HepG2 (cell line): ENCODE data around the gene CAPN9. TPM values are rescaled to one million over a fixed set of nuclear protein-coding genes. Genes with fewer than 3 reads are reported as not detected.

ENCODE experiments used
- ATF1 ChIP-seq: IDR thresholded peaks from 2 replicates; pipeline ENCODE4 v1.6.1; 2016; ENCODE audit warnings: mild to moderate bottlenecking, control low read depth
- CEBPB ChIP-seq: IDR thresholded peaks from 2 replicates; pipeline ENCODE4 v1.6.1; 2011; ENCODE audit warnings: low read depth, low read length, improper control_type of control experiment, borderline replicate concordance
- MAFK ChIP-seq, 2 experiments: IDR thresholded peaks in 1 of 2; conservative IDR thresholded peaks in 1 of 2; 2 replicates each; pipeline ENCODE4 v1.6.1; 2011; ENCODE audit warnings: improper control_type of control experiment in 2 of 2, low read length in 2 of 2
- MATR3 ChIP-seq: sonication (generic); formaldehyde crosslinking; IDR thresholded peaks from 2 replicates; pipeline ENCODE4 v1.4.0; 2020; ENCODE audit warnings: missing genetic modification reagents
- MED8 ChIP-seq: sonication (generic); formaldehyde crosslinking; IDR thresholded peaks from 2 replicates; pipeline ENCODE4 v1.8.1; 2023; ENCODE audit warnings: mild to moderate bottlenecking, missing genetic modification reagents; ENCODE audit not compliant: insufficient replicate concordance
- MEIS1 ChIP-seq: sonication (generic); formaldehyde crosslinking; IDR thresholded peaks from 2 replicates; pipeline ENCODE4 v1.9.0; 2021; ENCODE audit warnings: mild to moderate bottlenecking, missing genetic modification reagents, moderate library complexity, borderline replicate concordance
- MIER3 ChIP-seq: IDR thresholded peaks from 2 replicates; pipeline ENCODE4 v1.6.1; 2016; ENCODE audit warnings: missing compliant biosample characterization, borderline replicate concordance
- MTA1 ChIP-seq: sonication (generic); formaldehyde crosslinking; IDR thresholded peaks from 2 replicates; pipeline ENCODE4 v1.4.0; 2020; ENCODE audit warnings: missing genetic modification reagents, mild to moderate bottlenecking, borderline replicate concordance
- PHF8 ChIP-seq: sonication (generic); formaldehyde crosslinking; IDR thresholded peaks from 2 replicates; pipeline ENCODE4 v1.5.0; 2020; ENCODE audit warnings: missing genetic modification reagents
- POLR2A ChIP-seq, 2 experiments: IDR thresholded peaks; 2 replicates each; pipeline ENCODE4 v1.6.1; 2011; ENCODE audit warnings: low read depth in 2 of 2, low read length in 2 of 2, mild to moderate bottlenecking in 1 of 2, moderate library complexity in 1 of 2; ENCODE audit not compliant: insufficient read depth in 1 of 2
- REPIN1 ChIP-seq: sonication (generic); formaldehyde crosslinking; IDR thresholded peaks from 2 replicates; pipeline ENCODE4 v1.8.0; 2022; ENCODE audit warnings: missing genetic modification reagents, low read depth, mild to moderate bottlenecking, borderline replicate concordance
- RXRB ChIP-seq: IDR thresholded peaks from 2 replicates; pipeline ENCODE4 v1.6.1; 2016; ENCODE audit warnings: borderline replicate concordance, missing genetic modification reagents, missing compliant biosample characterization
- SMAD1 ChIP-seq: sonication (generic); formaldehyde crosslinking; IDR thresholded peaks from 2 replicates; pipeline ENCODE4 v1.4.0; 2020; ENCODE audit warnings: missing genetic modification reagents, low read depth, mild to moderate bottlenecking, borderline replicate concordance
- ZNF619 ChIP-seq: sonication (generic); formaldehyde crosslinking; IDR thresholded peaks from 2 replicates; pipeline ENCODE4 v1.4.0; 2020; ENCODE audit warnings: mild to moderate bottlenecking, missing genetic modification reagents
- polyA plus RNA-seq, 8 experiments: library from polyadenylated mRNA; depleted of rRNA in 3 of 8; stranded (reverse) in 7 of 8; unstranded in 1 of 8; fragments of >200 nt; fragmentation: Illumina TruSeq in 4 of 8; extraction: Trizol in 4 of 8; gene quantifications; 2 replicates each; pipeline versions ENCODE4 v1.2.1 to v1.2.3, GENCODE V29; 2011 to 2016; ENCODE audit warnings: low read depth in 4 of 8, missing spikeins in 1 of 8, mixed read lengths in 1 of 8; ENCODE audit not compliant: insufficient read depth in 1 of 8
- total RNA-seq, 5 experiments: library from RNA; depleted of rRNA; stranded (reverse); fragments of >200 nt; fragmentation: Illumina TruSeq; extraction: Trizol; gene quantifications; 2 replicates each; pipeline ENCODE4 v1.2.3, GENCODE V29; 2016; ENCODE audit warnings: low read depth in 1 of 5
- TF ChIP-seq, protein P1 (sequence below): sonication (generic); formaldehyde crosslinking; IDR thresholded peaks from 2 replicates; pipeline ENCODE4 v1.8.0; 2023; ENCODE audit warnings: mild to moderate bottlenecking, missing genetic modification reagents
- TF ChIP-seq, protein P2 (sequence below): sonication (generic); formaldehyde crosslinking; IDR thresholded peaks from 2 replicates; pipeline ENCODE4 v1.4.0; 2020; ENCODE audit warnings: missing genetic modification reagents, mild to moderate bottlenecking, borderline replicate concordance
- TF ChIP-seq, protein P3 (sequence below): sonication (generic); formaldehyde crosslinking; IDR thresholded peaks from 2 replicates; pipeline ENCODE4 v1.5.1; 2020; ENCODE audit warnings: mild to moderate bottlenecking, missing genetic modification reagents, moderate library complexity
- TF ChIP-seq, protein P4 (sequence below): sonication (generic); formaldehyde crosslinking; IDR thresholded peaks from 2 replicates; pipeline ENCODE4 v1.4.0; 2020; ENCODE audit warnings: mild to moderate bottlenecking, missing genetic modification reagents, borderline replicate concordance
- TF ChIP-seq, protein P5 (sequence below): IDR thresholded peaks from 2 replicates; pipeline ENCODE4 v1.6.1; 2016; ENCODE audit warnings: low read depth, control low read depth
- TF ChIP-seq, protein P6 (sequence below): sonication (generic); IDR thresholded peaks from 2 replicates; pipeline ENCODE4 v1.6.1; 2016; ENCODE audit warnings: low read depth, borderline replicate concordance

The CAPN9 gene
- total and polyA plus RNA-seq, 2 of the 13 experiments (the other 11 are each of a cell fraction or from before 2014, with no cell fraction given) = 0.04 to 0.31 TPM

DNA sequence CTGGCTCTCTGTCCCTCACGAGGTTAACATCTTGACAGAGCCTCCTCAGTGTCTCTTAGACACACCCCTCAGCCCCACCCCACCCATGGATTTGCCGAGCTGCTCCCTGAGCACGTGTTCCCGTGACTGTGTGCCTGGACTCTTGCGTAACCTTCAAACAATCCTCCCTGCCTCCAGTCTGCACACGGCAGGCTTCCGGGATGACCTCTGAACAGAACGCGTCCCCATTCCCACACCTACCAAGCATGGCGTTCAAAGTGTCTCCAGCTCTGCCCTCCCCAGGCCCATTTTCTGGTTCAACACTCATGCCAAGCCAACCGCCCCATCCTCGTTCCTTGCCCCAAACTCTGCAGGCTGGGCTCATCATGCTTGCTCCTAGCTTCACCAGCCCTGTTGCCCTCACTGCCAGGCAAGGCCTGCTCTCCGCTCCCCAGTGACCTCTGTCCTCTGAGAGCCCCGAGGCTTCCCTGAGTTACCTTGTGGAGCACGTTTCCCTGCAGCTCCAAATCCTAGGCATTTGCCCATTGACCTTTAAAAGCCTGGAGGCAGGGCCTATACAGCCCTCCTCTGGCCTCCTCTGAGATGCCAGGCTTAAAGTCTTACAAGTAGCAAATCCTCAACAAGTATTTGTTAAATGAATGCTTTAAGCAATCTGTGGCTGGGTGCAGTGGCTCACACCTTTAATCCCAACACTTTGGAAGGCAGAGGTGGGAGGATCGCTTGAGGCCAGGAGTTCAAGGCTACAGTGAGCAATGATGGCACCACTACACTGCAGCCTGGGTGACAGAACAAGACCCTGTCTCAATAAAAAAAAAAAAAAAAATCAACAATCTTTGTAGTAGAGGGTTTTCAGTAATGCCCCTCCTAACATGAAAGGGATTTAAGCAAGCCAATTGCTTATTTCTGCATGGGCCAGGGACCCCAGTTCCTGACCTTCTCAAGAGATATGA, 38.3 kb upstream of the CAPN9 start (continued):
- TF ChIP-seq, protein P1, sequence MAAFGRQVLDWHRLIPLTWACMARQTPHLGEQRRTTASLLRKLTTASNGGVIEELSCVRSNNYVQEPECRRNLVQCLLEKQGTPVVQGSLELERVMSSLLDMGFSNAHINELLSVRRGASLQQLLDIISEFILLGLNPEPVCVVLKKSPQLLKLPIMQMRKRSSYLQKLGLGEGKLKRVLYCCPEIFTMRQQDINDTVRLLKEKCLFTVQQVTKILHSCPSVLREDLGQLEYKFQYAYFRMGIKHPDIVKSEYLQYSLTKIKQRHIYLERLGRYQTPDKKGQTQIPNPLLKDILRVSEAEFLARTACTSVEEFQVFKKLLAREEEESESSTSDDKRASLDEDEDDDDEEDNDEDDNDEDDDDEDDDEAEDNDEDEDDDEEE (CRISPR knock-in tag) = 0 out of 2 replicates have a peak, but pooled peaks have one; percentile 18
- peak; percentile 99 for TF ChIP-seq CEBPB
- TF ChIP-seq MAFK (conservative IDR thresholded peaks at IDR 0.05 in 1 of 2, IDR thresholded peaks at IDR 0.05 in 1 of 2; ENCODE audit: low read length in 2 of 2) = 0 out of 4 replicates have a peak, but pooled peaks of 1 of the 2 experiments have one; percentile 5
- TF ChIP-seq MATR3 = no peak
- TF ChIP-seq, protein P2, sequence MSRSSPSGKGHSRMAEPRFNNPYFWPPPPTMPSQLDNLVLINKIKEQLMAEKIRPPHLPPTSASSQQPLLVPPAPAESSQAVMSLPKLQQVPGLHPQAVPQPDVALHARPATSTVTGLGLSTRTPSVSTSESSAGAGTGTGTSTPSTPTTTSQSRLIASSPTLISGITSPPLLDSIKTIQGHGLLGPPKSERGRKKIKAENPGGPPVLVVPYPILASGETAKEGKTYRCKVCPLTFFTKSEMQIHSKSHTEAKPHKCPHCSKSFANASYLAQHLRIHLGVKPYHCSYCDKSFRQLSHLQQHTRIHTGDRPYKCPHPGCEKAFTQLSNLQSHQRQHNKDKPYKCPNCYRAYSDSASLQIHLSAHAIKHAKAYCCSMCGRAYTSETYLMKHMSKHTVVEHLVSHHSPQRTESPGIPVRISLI = peak; percentile 61
- TF ChIP-seq MEIS1 (CRISPR knock-in tag) = peak; percentile 69; the same call in 1 of the 2 replicates
- TF ChIP-seq, protein P3, sequence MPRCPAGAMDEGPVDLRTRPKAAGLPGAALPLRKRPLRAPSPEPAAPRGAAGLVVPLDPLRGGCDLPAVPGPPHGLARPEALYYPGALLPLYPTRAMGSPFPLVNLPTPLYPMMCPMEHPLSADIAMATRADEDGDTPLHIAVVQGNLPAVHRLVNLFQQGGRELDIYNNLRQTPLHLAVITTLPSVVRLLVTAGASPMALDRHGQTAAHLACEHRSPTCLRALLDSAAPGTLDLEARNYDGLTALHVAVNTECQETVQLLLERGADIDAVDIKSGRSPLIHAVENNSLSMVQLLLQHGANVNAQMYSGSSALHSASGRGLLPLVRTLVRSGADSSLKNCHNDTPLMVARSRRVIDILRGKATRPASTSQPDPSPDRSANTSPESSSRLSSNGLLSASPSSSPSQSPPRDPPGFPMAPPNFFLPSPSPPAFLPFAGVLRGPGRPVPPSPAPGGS (CRISPR knock-in tag) = peak; percentile 30; the same call in 1 of the 2 replicates
- TF ChIP-seq MIER3 (CRISPR knock-in tag) = peak; percentile 92; the same call in 1 of the 2 replicates
- TF ChIP-seq RXRB (CRISPR knock-in tag) = peak; percentile 97
- no peak for TF ChIP-seq ATF1 (CRISPR knock-in tag)
- TF ChIP-seq, protein P4, sequence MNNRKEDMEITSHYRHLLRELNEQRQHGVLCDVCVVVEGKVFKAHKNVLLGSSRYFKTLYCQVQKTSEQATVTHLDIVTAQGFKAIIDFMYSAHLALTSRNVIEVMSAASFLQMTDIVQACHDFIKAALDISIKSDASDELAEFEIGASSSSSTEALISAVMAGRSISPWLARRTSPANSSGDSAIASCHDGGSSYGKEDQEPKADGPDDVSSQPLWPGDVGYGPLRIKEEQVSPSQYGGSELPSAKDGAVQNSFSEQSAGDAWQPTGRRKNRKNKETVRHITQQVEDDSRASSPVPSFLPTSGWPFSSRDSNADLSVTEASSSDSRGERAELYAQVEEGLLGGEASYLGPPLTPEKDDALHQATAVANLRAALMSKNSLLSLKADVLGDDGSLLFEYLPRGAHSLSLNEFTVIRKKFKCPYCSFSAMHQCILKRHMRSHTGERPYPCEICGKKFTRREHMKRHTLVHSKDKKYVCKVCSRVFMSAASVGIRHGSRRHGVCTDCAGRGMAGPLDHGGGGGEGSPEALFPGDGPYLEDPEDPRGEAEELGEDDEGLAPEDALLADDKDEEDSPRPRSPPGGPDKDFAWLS (CRISPR knock-in tag) = peak; percentile 62; the same call in 1 of the 2 replicates
- TF ChIP-seq, protein P5, sequence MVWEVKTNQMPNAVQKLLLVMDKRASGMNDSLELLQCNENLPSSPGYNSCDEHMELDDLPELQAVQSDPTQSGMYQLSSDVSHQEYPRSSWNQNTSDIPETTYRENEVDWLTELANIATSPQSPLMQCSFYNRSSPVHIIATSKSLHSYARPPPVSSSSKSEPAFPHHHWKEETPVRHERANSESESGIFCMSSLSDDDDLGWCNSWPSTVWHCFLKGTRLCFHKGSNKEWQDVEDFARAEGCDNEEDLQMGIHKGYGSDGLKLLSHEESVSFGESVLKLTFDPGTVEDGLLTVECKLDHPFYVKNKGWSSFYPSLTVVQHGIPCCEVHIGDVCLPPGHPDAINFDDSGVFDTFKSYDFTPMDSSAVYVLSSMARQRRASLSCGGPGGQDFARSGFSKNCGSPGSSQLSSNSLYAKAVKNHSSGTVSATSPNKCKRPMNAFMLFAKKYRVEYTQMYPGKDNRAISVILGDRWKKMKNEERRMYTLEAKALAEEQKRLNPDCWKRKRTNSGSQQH = peak; percentile 91; the same call in 1 of the 2 replicates
- TF ChIP-seq PHF8 (CRISPR knock-in tag) = peak; percentile 61
- peak; percentile 86 for TF ChIP-seq MED8
- peak; percentile 86; the same call in 1 of the 2 replicates for TF ChIP-seq MTA1 (CRISPR knock-in tag)
- TF ChIP-seq SMAD1 (CRISPR knock-in tag) = peak; percentile 84; the same call in 1 of the 2 replicates
- TF ChIP-seq, protein P6, sequence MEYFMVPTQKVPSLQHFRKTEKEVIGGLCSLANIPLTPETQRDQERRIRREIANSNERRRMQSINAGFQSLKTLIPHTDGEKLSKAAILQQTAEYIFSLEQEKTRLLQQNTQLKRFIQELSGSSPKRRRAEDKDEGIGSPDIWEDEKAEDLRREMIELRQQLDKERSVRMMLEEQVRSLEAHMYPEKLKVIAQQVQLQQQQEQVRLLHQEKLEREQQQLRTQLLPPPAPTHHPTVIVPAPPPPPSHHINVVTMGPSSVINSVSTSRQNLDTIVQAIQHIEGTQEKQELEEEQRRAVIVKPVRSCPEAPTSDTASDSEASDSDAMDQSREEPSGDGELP = peak; percentile 79; the same call in 1 of the 2 replicates
- TF ChIP-seq POLR2A (IDR thresholded peaks at IDR 0.05; ENCODE audit: insufficient read depth in 1 of 2, low read depth in 2 of 2, low read length in 2 of 2) = peak in 1 of 2 experiments; percentile 37; a peak in 1 of 4 replicates
- 0 out of 2 replicates have a peak, but pooled peaks have one; percentile 52 for TF ChIP-seq ZNF619 (CRISPR knock-in tag)
- peak; percentile 94 for TF ChIP-seq REPIN1
